Uterus (tissue), 4 donors: ENCODE measurements around the gene BLMH. TPM values are rescaled to one million over a fixed set of nuclear protein-coding genes. Genes with fewer than 3 reads are reported as not detected.

ENCODE experiments used
- DNase-seq, 2 donors: peaks; one replicate each; pipeline ENCODE4 v3.0.0-alpha.2; 2019 to 2020
- H3K27ac ChIP-seq, 2 donors: fragments of 200-600 bp; sonication (generic); 1 replicate in 1 of 2; 2 replicates in 1 of 2; pipeline ENCODE4 v1.5.1; 2016 to 2018
- H3K27me3 ChIP-seq, 2 donors: fragments of 200-600 bp; sonication (generic); one replicate each; pipeline ENCODE4 v1.5.1; 2018 to 2019; ENCODE audit warnings: control low read depth in 1 of 2
- H3K36me3 ChIP-seq, 2 donors: fragments of 200-600 bp; sonication (generic); one replicate each; pipeline ENCODE4 v1.5.1; 2019; ENCODE audit warnings: control low read depth in 1 of 2
- H3K4me1 ChIP-seq, 2 donors: fragments of 200-600 bp; sonication (generic); one replicate each; pipeline ENCODE4 v1.5.1; 2018 to 2019; ENCODE audit warnings: control low read depth in 1 of 2
- H3K4me3 ChIP-seq, 2 donors: fragments of 200-600 bp; sonication (generic); 1 replicate in 1 of 2; 2 replicates in 1 of 2; pipeline ENCODE4 v1.5.1; 2018 to 2019; ENCODE audit warnings: mild to moderate bottlenecking in 1 of 2
- H3K9me3 ChIP-seq, 2 donors: fragments of 200-600 bp; sonication (generic); one replicate each; pipeline ENCODE4 v1.5.1; 2019; ENCODE audit warnings: control low read depth in 1 of 2
- POLR2A ChIP-seq, 2 donors: fragments of 450-650 bp; IDR thresholded peaks; one replicate each; pipeline ENCODE4 v1.6.1; 2016; ENCODE audit warnings: antibody characterized with exemption in 2 of 2, mild to moderate bottlenecking in 1 of 2, moderate library complexity in 1 of 2
- intact Hi-C: fragments of 100-400 bp; cut with DNase I; formaldehyde crosslinking; loops from one replicate; pipeline ENCODE4 v1.15.1; 2023; ENCODE audit warnings: low total_unique reads
- total RNA-seq, 4 donors: library from RNA; depleted of rRNA in 3 of 4; stranded (reverse); fragments of >200 nt in 3 of 4; gene quantifications; one replicate each; pipeline versions ENCODE4 v1.1.0 to v1.2.4, GENCODE V29; 2014 to 2023
- TF ChIP-seq, protein P1 (sequence below), 4 experiments: fragments of 200-600 bp in 2 of 4; fragments of 450-650 bp in 2 of 4; sonication (generic) in 2 of 4; IDR thresholded peaks; one replicate each; pipeline ENCODE4 v1.5.1; 2016 to 2019; ENCODE audit warnings: antibody characterized with exemption in 4 of 4, mild to moderate bottlenecking in 2 of 4, moderate library complexity in 1 of 4
- donor health status: DM: yes; HTN: yes; CAD: no.

The BLMH gene
- total RNA-seq, 4 donors from 2014 or later: 13.6 to 68.8 (median 33.3) TPM

DNA sequence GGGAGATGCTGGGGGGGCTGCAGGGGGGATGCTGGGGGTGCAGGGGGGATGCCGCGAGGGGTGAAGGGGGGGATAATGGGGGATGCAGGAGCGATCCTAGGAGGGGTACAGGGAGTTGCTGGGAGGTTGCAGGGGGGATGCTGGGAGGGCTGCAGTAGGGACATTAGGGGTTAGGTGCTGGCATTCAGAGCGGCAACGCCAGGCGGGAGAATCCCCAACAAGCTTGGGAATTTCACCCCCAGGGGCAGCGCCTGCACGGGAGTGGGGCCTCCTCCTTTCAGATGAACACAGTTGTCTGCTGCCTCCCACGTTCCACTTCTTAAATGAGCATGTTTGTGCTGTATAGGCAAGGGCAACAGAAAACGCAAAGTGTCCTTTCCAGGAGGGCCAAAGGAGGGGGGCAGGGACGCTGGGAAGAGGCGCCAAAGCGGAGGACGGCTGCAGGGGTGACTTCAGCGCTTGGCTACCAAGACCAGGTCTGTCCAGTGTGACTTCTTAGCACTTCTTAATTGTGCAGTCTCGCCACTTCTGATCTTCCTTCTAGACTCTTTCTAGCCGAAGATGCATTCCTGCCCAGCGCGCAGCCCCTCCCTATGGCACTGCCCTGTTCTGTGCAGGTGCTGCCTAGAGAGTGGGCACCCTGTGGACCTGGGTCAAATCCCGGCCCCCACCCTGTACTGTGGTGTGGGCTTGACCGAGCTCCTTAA, 54.3 kb downstream of the BLMH start:
- H3K4me3 ChIP-seq: no peak overlapping the region
- DNase-seq: no peak
- TF ChIP-seq, protein P1, sequence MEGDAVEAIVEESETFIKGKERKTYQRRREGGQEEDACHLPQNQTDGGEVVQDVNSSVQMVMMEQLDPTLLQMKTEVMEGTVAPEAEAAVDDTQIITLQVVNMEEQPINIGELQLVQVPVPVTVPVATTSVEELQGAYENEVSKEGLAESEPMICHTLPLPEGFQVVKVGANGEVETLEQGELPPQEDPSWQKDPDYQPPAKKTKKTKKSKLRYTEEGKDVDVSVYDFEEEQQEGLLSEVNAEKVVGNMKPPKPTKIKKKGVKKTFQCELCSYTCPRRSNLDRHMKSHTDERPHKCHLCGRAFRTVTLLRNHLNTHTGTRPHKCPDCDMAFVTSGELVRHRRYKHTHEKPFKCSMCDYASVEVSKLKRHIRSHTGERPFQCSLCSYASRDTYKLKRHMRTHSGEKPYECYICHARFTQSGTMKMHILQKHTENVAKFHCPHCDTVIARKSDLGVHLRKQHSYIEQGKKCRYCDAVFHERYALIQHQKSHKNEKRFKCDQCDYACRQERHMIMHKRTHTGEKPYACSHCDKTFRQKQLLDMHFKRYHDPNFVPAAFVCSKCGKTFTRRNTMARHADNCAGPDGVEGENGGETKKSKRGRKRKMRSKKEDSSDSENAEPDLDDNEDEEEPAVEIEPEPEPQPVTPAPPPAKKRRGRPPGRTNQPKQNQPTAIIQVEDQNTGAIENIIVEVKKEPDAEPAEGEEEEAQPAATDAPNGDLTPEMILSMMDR (IDR thresholded peaks at IDR 0.05): no peak
- TF ChIP-seq POLR2A (IDR thresholded peaks at IDR 0.05): no peak
- peaks cover 0 to 13% of the 10 kb centered on the region in 2 donors for H3K4me1 ChIP-seq
- peaks cover 4 to 28% of the 10 kb centered on the region in 2 donors for H3K27me3 ChIP-seq
- no peaks in the 10 kb centered on the region for H3K9me3 ChIP-seq
- H3K27ac ChIP-seq: no peak overlapping the region
- intact Hi-C loops: no loop called here
- no peaks in the 10 kb centered on the region for H3K36me3 ChIP-seq

DNA sequence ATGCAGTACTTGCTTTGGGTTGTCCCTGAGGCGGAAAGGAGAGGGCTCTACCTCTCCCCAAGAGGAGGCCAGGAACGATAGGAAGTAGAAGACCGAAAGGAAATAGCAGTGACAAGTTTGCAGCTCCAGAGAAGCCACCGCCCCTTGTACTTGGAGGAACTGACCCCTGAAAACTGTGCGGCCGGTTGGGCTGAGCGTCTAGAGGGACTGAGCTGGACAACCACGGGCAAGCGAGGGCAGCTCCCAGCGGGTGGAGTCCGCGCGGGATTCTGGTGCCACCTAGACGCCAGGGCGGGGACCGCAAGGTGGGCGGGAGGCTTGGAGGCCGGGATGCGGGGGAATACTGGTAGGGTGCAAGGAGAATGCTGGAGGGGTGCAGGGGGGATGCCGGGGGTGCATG, 55.0 kb downstream of the BLMH start:
- intact Hi-C loops: no loop called here
- TF ChIP-seq, protein P1 (IDR thresholded peaks at IDR 0.05): peak in 3 of 4 experiments; percentile 8 to 21 (median 17)
- no peak for TF ChIP-seq POLR2A (IDR thresholded peaks at IDR 0.05)
- peaks cover 0 to 13% of the 10 kb centered on the region in 2 donors for H3K4me1 ChIP-seq
- H3K9me3 ChIP-seq: no peaks in the 10 kb centered on the region
- no peaks in the 10 kb centered on the region for H3K36me3 ChIP-seq
- peaks cover 4 to 28% of the 10 kb centered on the region in 2 donors for H3K27me3 ChIP-seq
- no peak overlapping the region for H3K4me3 ChIP-seq
- H3K27ac ChIP-seq: no peak overlapping the region
- DNase-seq: peak in 1 of 2 donors; percentile 25

DNA sequence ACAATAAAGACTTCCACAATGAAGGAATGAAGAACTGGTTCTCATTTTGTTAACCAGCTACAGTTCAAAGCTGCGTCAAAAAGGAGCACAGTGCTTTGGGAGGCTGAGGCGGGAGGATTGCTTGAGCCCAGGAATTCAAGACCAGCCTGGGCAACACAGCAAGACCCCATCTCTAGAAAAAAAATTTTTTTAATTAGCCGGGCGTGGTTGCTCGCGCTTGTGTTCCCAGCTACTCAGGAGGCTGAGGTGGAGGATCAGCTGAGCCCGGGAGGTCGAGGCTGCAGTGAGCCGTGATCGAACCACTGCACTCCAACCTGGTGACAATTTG, 55.5 kb downstream of the BLMH start:
- H3K27ac ChIP-seq: no peak overlapping the region
- intact Hi-C loops: no loop called here
- TF ChIP-seq, protein P1 (IDR thresholded peaks at IDR 0.05): no peak
- TF ChIP-seq POLR2A (IDR thresholded peaks at IDR 0.05): no peak
- no peaks in the 10 kb centered on the region for H3K36me3 ChIP-seq
- no peak for DNase-seq
- peaks cover 4 to 28% of the 10 kb centered on the region in 2 donors for H3K27me3 ChIP-seq
- peak overlapping the region; percentile 15 to 31 for H3K4me3 ChIP-seq
- H3K9me3 ChIP-seq: no peaks in the 10 kb centered on the region
- peaks cover 0 to 13% of the 10 kb centered on the region in 2 donors for H3K4me1 ChIP-seq

DNA sequence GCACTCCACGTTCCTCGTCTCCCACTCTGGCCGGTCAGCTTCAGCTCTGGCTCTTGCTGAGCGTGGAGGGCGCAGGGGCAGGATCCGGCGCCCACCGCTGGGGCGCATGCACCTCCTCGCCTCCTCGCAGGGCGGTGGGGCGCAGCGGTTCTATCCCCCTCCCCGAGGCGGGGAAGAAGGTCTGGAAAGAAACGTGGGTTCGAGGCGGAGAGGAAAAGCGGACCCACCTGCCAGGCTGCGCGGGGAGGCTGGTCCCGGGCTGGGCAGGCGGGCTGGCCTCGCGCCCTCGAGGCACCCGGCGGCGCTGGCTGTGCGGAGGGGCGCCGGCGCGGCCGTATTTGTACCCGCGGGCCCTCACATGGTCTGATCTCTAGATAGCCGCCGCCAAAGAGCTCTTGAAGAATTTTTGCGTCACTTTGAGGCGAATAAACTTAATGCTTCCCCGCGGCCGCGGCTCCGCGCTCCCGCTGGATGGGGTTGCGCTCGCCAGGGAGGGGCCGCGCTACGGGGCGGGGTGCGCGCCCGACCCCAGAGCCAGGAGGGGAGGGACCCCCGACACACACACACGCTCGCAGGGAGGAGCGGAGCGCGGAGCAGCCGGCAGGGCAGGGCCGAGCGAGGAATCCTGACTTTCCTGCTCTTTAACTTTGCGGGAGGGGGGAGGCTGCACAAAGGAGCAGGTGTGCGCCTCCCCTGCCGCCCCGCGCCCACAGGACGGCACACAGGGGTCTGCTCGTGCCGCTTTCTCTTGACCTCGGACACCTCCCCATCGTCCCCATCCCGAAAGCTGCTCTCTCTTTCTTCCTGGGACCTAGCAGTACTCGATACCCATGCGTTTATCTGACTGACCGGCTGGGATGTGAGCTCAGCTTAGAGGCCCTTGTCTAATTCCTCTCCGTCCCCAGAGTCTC, 56.1 kb downstream of the BLMH start, which contains the start of gene SLC6A4:
Gene SLC6A4, minus strand, starts transcription at position 312 of the 911 bp plus-strand sequence. CDS start 13,739 bp downstream, outside the sequence.
- Histone ChIP-seq H3K4me3 (peak within 1 kb of the TSS; percentile 15 to 31), H3K4me1 (peaks cover 0 to 13% of the 10 kb centered on the region in 2 donors), H3K9me3 (no peaks in the 10 kb centered on the region), H3K27me3 (peaks cover 4 to 28% of the 10 kb centered on the region in 2 donors), H3K27ac (no peak within 1 kb of the TSS), H3K36me3 (no peaks in the 10 kb centered on the region)
- DNase-seq: no peak
- intact Hi-C loops: no loop called here
- TF ChIP-seq, protein P1 (IDR thresholded peaks at IDR 0.05): no peak
- no peak for TF ChIP-seq POLR2A (IDR thresholded peaks at IDR 0.05)
